SH-SY5Y (cell line): Measurements from ENCODE around the gene CELF1.

ENCODE experiments used
- GATA2 ChIP-seq: IDR thresholded peaks from 2 replicates; pipeline ENCODE4 v1.6.1; 2011; ENCODE audit warnings: mild to moderate bottlenecking, low read depth, low read length
- GATA3 ChIP-seq: IDR thresholded peaks from 2 replicates; pipeline ENCODE4 v1.6.1; 2011; ENCODE audit warnings: low read depth, mild to moderate bottlenecking, low read length, moderate library complexity

CELF1 gene

DNA sequence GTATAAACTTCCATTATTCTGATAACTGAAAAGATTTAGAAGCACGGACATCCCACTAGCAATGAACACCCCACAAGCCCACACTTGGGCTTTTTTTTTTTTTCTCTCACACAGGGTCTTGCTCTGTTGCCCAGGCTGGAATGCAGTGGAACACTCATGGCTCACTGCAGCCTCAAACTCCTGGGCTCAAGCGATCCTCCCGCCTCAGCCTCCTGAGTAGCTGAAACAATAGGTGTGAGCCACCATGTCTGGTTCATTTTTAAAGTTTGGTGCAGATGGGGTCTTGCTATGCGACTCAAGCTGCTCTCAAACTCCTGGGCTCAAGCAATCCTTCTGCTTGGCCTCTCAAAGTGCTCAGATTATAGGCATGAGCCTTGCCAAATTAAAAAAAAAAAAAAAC is 107.1 kb downstream of the CELF1 start:
- TF ChIP-seq GATA2 (no peak), GATA3 (no peak)

DNA sequence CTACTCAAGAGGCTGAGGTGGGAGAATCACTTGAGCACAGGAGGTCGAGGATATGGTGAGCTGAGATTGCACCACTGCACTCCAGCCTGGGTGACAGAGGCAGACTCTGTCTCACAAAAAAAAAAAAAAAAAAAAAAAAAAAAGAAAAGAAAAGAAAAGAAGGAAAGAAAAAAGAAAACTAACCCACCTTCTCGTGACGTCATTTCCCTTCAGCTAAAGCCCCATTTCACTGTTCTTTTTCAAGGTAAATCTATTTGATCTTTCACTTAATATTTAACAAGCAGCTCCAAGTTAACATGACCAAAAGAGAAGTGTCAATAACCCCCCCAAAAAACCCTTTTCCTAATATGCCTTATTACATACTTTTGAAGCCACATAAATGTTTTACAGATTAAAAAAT is 109.1 kb downstream of the CELF1 start:
- TF ChIP-seq GATA2 = no peak
- TF ChIP-seq GATA3 = no peak

DNA sequence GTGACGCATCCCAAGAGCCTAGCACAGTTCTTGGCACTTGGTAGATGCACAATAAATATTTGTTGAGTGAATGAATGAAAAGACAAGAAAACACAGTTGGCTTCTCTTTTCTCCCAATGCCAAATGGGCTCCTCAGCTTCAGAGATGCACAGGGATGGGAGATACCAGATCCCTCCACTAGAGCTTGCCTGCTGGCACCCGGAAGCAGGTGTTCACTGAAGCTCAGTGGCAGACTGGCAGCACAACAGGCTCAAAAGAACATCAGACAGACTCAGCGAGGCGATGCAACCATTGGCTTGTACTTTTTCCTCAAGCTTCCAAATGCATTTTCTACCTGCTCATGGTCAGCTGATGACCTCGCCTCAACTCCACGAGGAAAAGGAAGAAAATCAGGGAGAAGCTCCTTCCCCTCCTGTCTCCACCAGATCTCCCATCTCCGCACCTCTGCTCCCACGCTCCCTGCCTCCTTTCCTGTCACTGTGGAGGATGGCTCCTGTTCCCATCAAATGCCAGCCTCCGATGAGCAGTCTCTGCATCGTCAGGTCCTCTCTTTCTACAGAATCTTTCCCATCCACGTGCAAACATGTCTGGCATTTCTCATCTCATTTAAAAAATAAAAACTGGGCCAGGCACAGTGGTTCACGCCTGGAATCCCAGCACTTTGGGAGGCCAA is 109.8 kb downstream of the CELF1 start:
- TF ChIP-seq GATA3 = no peak
- TF ChIP-seq GATA2 = no peak

DNA sequence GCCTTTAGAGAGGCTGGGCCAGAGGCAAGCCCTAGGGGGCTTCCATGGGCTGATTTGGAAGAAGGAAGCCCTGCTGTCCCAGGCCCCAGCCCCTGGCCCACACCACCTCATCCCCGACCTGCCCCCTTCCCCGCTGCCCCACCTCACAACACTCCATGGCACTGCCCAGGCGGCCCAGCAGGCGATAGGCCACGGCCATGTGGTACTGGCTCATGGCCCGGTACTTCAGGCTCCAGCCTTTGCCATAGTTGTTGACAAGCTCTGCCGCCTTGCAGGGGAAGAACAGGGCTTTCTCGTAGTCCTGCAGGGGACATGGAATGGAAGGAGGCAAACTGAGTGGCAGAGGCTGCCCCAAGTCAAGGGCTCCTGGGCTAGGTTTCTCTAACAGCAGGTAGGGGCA is 110.4 kb downstream of the CELF1 start:
- no peak for TF ChIP-seq GATA3
- TF ChIP-seq GATA2 = no peak

DNA sequence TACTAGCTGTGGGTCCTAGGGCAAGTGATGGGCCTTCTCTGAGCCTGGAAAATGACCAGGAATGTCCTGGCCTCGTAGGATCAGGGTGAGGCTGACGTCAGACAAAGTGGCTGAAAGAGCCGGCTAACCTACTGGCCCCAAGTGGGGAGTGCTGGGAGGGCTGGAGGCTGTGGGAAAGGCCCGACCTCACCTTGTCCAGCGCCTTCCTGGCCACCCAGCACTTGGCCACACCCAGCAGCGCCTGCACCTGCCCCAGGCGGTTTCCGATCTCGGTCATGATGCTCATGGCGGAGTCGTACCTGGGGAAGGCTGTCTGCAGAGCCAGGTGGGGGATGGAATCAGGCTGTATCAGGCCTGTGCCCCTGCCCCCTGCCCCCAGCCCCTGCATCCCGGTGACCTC is 111.5 kb downstream of the CELF1 start:
- no peak for TF ChIP-seq GATA3
- no peak for TF ChIP-seq GATA2

DNA sequence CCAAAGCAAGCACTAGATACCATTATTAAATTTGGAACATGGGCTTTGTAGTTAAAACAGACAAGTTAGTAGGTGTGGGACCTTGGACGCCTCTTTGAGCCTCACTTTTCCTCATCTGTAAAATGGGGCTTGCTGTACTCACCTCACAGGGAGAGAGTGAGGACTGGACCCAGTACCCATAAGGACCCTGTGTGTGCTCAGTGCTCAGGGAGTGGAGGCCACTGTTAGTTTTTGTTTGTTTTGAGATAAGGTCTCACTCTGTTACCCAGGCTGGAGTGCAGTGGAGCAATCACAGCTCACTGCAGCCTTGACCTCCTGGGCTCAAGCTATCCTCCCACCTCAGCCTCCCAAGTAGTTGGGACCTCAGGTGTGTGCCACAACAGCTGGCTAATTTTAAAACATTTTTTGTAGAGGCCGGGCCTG is 112.9 kb downstream of the CELF1 start:
- no peak for TF ChIP-seq GATA3
- TF ChIP-seq GATA2 = no peak

DNA sequence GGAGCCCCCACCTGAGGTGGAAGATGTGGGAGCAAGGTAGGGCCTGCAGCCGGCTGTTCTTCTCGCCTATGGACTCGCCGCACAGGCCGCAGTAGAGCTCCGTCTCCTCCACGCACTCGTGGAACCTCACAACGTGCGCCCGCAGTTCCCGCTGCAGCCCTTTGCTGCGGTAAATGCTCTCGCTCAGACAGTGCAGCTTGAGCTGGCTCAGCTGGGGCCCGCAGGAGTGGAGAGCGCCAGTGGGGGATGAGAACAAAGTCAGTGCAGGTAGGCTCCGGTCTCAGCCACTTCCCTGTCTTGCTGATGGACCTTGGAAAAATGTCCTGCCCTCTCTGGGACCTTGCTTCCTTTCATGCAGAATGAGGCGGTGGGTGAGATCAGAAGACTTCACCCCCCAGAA is 114.2 kb downstream of the CELF1 start:
- TF ChIP-seq GATA3 = no peak
- no peak for TF ChIP-seq GATA2

DNA sequence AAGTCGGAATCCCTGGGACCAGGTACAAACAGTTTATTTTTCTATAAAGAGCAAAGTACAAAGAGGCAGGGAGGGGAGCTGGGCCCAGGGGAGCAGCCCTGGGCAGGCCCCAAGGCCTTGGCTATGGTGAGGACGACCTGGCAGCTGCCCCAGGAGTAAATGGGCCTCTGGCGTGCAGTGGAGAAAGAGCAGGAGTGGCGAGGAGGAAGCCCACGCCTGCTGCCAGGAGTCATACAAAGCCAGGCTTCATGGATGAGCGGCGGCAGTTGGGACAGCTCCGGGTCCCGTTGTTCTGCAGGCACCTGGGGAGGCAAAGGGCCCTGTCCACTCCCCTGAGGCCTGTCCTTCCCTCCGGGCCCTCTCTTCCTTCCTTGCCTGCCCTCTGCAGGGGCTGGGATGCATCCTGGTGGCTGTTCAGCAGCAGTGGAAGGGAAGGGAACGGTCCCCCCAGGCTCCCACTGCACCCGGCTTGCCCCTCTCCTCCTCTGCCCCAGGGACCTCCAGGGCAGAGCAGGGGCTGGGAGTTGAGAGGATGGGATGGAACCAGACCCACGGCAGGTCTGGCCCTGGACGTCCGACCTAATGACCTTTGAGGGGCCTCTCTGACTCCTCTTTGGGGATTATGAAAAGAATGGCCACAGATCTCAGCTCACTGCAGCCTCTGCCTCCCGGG is 115.0 kb downstream of the CELF1 start:
- TF ChIP-seq GATA2 (no peak), GATA3 (no peak)

DNA sequence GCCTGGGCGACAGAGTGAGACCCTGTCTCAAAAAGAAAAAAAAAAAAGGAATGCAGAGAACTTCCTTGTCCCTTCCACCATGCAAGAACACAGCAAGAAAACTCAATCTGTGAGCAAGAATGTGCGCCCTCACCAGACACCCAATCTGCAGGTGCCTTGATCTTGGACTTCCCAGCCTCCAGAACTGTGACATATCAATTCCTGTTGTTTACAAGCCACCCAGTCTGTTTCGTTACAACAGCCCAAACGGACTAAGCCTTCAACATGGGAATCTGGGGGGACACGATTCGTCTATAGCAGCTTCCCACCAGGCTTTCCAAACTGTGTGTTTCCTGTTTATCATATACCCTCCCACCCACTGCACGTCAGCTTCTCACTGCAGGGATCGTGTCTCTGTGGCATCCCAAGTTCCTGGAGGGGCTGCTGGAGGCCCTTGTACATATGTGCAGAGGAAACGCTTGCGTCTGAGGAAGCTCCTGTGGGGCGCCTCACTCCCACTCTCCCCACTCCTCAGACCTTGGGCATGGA is 115.7 kb downstream of the CELF1 start:
- TF ChIP-seq GATA2 (no peak), GATA3 (no peak)

DNA sequence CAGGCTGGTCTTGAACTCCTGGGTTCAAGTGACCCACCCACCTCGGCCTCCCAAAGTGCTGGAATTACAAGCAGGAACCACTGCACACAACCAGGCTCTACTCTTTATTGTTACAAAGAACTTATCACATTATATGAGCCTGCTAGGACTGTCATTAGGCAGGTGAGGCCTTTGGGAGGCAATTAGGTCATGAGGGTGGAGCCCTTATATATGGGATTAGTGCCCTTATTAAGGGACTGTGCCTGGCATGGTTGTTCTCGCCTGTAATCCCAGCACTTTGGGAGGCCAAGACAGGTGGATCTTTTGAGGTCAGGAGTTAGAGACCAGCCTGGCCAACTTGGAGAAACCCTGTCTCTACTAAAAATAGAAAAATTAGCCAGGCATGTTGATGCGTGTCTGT is 116.2 kb downstream of the CELF1 start:
- no peak for TF ChIP-seq GATA2
- no peak for TF ChIP-seq GATA3

DNA sequence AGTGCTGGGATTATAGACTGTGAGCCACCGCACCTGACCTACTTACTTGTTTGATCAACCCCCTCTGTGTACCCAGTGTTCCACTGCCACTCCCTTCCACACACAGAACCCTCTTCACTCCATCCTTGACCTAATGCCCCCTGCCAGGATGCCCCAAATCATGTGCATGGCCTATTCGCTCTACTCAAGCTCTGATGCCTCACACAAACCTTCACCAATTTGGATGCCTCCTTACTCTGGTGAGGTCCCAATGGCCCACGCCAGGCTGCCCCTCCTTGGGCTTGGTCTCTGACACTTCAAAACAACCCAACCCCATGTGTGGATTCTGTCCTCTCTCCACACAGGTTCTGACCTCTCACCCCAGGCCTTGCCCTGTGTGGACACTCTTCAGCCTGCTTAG is 117.2 kb downstream of the CELF1 start:
- no peak for TF ChIP-seq GATA3
- no peak for TF ChIP-seq GATA2

DNA sequence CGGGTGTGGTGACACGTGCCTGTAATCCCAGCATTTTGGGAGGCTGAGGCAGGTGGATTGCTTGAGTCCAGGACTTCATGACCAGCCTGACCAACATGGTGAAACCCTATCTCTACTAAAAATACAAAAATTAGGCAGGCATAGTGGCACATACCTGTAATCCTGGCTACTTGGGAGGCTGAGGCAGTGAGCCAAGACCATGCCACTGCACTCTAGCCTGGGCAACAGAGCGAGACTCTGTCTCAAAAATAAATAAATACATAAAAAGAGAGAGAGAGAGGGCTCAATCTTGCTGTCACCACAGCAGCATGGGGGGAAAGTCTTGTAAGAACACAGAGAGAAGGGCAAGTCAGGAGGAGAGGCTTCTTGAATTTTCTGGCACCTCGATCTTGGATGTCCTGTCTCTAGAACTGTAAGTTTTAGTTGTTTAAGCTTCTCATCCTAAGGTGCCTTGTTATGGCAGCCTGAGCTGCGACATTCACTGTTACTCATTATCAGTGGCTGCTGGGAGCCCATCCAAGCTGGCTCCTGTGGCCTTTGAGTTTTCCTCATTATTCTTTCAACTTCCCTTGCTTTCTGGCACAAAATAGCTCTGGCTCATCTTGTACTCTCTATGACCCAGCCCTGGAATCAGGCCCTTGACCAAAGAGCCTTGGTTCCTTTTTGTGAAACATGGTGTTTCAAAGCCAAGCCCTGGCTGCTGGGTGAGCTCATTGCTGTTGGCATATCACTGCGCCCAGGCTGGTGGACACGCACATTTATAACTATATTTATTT is 118.7 kb downstream of the CELF1 start:
- TF ChIP-seq GATA2 (no peak), GATA3 (no peak)

DNA sequence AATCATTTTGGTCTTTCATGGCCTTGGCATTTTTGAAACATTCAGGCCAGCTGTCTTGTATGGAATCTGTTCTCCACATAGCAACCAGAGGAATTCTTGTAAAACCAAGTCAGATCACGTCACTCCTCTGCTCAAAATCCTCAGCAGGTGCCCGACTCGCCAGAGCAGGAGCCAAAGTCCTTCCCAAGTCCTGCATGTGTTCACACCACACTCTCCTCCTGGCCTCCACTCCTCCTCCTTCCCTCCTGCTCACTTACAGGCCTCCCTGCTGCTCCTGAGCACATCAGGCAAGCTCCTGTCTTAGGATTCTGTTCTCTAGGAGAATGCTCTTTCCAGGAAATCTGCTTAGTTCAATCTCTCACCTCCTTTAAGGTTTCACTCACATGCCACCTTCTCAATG is 119.8 kb downstream of the CELF1 start:
- TF ChIP-seq GATA2 (no peak), GATA3 (no peak)

DNA sequence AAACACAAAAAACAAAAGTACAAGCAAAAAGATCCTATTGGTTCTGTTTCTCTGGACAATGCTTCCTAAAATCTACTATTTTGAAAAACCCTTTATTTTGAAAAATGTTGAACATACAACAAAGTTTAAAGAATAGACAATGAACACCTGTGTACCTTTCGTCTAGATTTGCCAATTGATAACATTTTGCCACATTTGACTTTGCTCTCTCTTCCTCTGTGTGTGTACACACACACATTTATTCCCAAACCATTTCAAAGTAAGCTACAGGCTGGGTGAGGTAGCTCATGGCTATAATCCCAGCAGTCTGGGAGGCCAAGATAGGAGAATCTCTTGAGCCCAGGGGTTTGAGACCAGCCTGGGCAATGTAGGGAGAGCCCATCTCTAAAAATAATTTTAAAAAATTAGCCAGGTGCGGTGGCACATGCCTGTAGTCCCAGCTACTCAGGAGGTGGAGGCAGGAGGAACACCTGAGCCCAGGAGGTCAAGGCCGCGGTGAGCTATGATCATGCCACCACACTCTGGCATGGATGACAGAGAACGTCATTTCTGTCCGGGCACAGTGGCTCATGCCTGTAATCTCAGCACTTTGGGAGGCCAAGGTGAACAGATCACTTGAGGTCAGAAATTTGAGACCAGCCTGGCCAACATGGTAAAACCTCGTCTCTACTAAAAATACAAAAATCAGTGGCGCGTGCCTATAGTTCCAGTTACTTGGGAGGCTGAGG is 121.4 kb downstream of the CELF1 start:
- TF ChIP-seq GATA3 (no peak), GATA2 (no peak)

DNA sequence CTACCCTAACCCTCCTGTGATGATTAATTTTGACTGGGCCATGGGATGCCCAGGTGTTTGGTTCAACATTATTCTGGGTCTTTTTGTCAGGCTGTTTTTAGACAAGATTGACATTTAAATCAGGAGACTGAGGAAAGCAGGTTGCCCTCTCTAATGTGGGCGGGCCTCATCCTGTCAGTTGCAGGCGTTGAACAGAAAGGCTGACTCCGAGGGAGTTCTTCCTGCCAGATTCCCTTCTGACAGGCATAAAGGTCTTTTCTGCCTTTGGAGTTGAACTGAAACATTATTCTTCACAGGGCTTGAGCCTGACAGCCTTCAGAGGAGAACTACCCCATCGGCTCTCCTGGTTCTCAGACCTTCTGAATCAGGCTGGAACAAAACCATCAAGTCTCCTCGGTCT is 122.4 kb downstream of the CELF1 start:
- no peak for TF ChIP-seq GATA2
- no peak for TF ChIP-seq GATA3
